ENCODE data around the gene SARS2. TPM values are rescaled to one million over a fixed set of nuclear protein-coding genes. Genes with fewer than 3 reads are reported as not detected.

The SARS2 gene
- total RNA-seq (ENCODE audit: low replicate concordance), result 45.8 and 63.6 TPM in 2 replicates

- H3K36me3 Mint-ChIP-seq, result peaks cover 11% of the 10 kb centered on the region
- Histone ChIP-seq H3F3A (ENCODE audit: low read depth) (no peaks in the 10 kb centered on the region), H3K9ac (peak within 1 kb of the TSS; percentile 94), H2AFZ (replicated peaks) (peak within 1 kb of the TSS; percentile 97), H3K9me3 (ENCODE audit: low read depth) (no peaks in the 10 kb centered on the region), H3K4me3 (peak within 1 kb of the TSS; percentile 74), H3K4me2 (peak within 1 kb of the TSS; percentile 93), H3K4me1 (peaks cover 9% of the 10 kb centered on the region), H3K36me3 (no peaks in the 10 kb centered on the region), H3K27me3 (no peaks in the 10 kb centered on the region), H3K27ac (peak within 1 kb of the TSS; percentile 91), H4K20me1 (ENCODE audit: low read depth) (no peaks in the 10 kb centered on the region), H3K79me2 (ENCODE audit: low read depth) (peaks cover 48% of the 10 kb centered on the region)
- DNase-seq (ENCODE audit: low spot score), result peak; percentile 97
- peaks cover 6% of the 10 kb centered on the region for H3K9me3 Mint-ChIP-seq
- peaks cover 2% of the 10 kb centered on the region for H3K27me3 Mint-ChIP-seq (ENCODE audit: insufficient read depth, low read depth)
- peaks cover 19% of the 10 kb centered on the region for H3K4me1 Mint-ChIP-seq
- no peak for TF ChIP-seq EZH2phosphoT487 (IDR thresholded peaks at IDR 0.05)
- peak; percentile 100 for TF ChIP-seq CTCF (IDR thresholded peaks at IDR 0.05)
- peak within 1 kb of the TSS; percentile 88 for H3K27ac Mint-ChIP-seq
- H3K4me3 Mint-ChIP-seq, result peak within 1 kb of the TSS; percentile 97
Observed at GRCh38 chr19:38929929-38930775, at the start of gene SARS2. TSS of gene SARS2 (minus strand) at chr19:38930763. CDS start at chr19:38930736, 27 bp downstream.

GRCh38 chr19:38979812-38980211 is 49.2 kb upstream of the SARS2 start:
- Histone ChIP-seq H3K9ac (no peak overlapping the region), H3K27me3 (no peaks in the 10 kb centered on the region), H2AFZ (replicated peaks) (no peak overlapping the region), H4K20me1 (ENCODE audit: low read depth) (no peaks in the 10 kb centered on the region), H3K4me1 (peaks cover 12% of the 10 kb centered on the region), H3K4me2 (no peak overlapping the region), H3K4me3 (no peak overlapping the region), H3F3A (ENCODE audit: low read depth) (peaks cover 21% of the 10 kb centered on the region), H3K79me2 (ENCODE audit: low read depth) (no peaks in the 10 kb centered on the region), H3K36me3 (no peaks in the 10 kb centered on the region), H3K27ac (no peak overlapping the region), H3K9me3 (ENCODE audit: low read depth) (no peaks in the 10 kb centered on the region)
- Mint-ChIP-seq H3K4me1 (peaks cover 18% of the 10 kb centered on the region), H3K9me3 (no peaks in the 10 kb centered on the region), H3K27me3 (ENCODE audit: insufficient read depth, low read depth) (peaks cover 19% of the 10 kb centered on the region), H3K27ac (no peak overlapping the region), H3K4me3 (no peak overlapping the region), H3K36me3 (no peaks in the 10 kb centered on the region)
- DNase-seq (ENCODE audit: low spot score), result no peak
- TF ChIP-seq EZH2 (IDR thresholded peaks at IDR 0.05) (no peak), CTCF (IDR thresholded peaks at IDR 0.05) (no peak), EZH2phosphoT487 (IDR thresholded peaks at IDR 0.05) (no peak)

- Mint-ChIP-seq H3K27ac (no peak overlapping the region), H3K4me3 (no peak overlapping the region)
Observed at GRCh38 chr19:38978326-38978689, 47.7 kb upstream of the SARS2 start.

More at GRCh38 chr19:38978326-38978689, 47.7 kb upstream of the SARS2 start:
- TF ChIP-seq CTCF (IDR thresholded peaks at IDR 0.05), result no peak
- TF ChIP-seq EZH2phosphoT487 (IDR thresholded peaks at IDR 0.05), result no peak
- TF ChIP-seq EZH2 (IDR thresholded peaks at IDR 0.05), result no peak
- H3K4me2 ChIP-seq, result no peak overlapping the region
- no peaks in the 10 kb centered on the region for H4K20me1 ChIP-seq (ENCODE audit: low read depth)
- H3K27ac ChIP-seq, result no peak overlapping the region
- no peak overlapping the region for H3K4me3 ChIP-seq
- peaks cover 23% of the 10 kb centered on the region for H3K4me1 Mint-ChIP-seq
- H3K36me3 Mint-ChIP-seq, result no peaks in the 10 kb centered on the region
- DNase-seq (ENCODE audit: low spot score), result no peak
- H3K36me3 ChIP-seq, result no peaks in the 10 kb centered on the region
- no peak overlapping the region for H2AFZ ChIP-seq (replicated peaks)
- peaks cover 21% of the 10 kb centered on the region for H3F3A ChIP-seq (ENCODE audit: low read depth)
- H3K9me3 Mint-ChIP-seq, result no peaks in the 10 kb centered on the region
- peaks cover 19% of the 10 kb centered on the region for H3K27me3 Mint-ChIP-seq (ENCODE audit: insufficient read depth, low read depth)
- peaks cover 12% of the 10 kb centered on the region for H3K4me1 ChIP-seq
- no peaks in the 10 kb centered on the region for H3K27me3 ChIP-seq
- H3K9ac ChIP-seq, result no peak overlapping the region
- H3K9me3 ChIP-seq (ENCODE audit: low read depth), result no peaks in the 10 kb centered on the region
- H3K79me2 ChIP-seq (ENCODE audit: low read depth), result peaks cover 5% of the 10 kb centered on the region
